HG03196 (cell line): ENCODE results near the gene CERS4.
"Not testable (repeated sequence)": the region's sequence is repeated elsewhere in the genome, so short reads cannot be mapped to it uniquely, and the experiment has no call there.

Experiments used
- ATAC-seq: cut with Tn5 transposase; IDR thresholded peaks from one replicate; pipeline ENCODE4 v1.9.1; 2021; ENCODE audit not compliant: unreplicated experiment

The CERS4 gene

DNA sequence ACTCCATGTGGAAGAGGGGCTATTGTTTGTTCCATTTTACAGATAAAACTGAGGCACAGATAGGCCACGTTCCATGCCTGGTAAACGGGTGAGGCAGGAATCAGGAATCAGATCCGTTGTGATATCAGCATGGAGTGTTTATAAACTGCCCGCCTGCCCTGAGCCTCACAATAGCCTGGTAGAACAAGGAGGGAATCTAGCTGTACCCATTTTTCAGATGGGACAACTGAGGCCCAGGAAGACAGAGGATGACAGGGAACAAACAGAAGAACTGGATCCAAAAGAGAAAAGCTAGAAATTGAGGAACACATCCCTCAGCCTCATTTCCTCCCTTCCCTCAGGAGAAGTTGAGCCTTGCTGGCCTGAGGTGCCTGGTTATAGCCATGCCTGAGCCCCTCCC, 32.5 kb downstream of the CERS4 start:
- ATAC-seq = no peak

DNA sequence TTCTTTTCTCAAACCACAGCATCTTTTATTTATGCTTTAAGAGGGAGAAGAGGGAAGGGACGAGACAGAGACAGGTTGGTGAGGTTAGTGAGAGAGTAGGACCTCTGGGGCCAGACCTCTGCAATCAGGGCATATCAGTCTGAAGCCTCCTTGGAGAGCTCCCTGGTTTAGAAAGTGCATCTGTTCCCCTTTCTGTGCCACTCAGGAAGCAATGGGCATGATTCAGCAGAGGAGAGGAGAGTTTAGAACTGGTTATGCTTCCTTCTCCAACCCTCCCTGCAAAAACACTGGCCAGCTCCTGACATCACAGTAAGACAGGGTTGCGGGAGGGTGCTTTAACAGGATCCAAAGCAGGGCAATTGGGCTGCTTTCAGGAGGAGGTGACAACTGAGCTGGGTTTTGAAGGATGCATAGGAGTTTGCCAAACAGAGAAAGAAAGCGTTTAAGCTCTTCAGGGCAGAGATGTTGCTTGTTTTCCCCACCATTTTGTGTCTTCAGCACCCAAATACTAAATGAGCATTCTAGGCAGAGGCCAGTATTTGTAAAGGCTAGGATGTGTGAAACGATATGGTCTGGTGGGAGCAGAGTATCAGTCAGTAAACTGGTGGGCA, 33.1 kb downstream of the CERS4 start:
- ATAC-seq = no peak

DNA sequence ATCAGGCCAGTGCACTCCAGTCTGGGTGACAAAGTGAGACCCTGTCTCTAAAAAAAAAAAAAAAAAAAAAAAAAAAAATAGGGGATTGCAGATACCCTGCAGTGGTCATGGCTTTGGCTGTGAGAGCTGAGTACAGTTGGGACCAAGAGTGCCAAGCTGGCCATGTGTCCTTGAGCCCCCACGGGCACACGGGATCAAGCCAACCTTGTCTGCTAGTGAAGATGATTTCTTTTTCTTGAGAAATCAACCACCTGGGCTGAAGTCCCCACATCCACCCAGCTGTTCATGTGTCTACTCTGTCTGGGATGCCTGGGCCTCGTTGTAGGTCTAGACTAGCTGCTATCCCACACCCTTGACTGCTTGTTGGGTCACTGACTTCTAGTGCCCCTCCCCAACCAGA, 34.0 kb downstream of the CERS4 start:
- ATAC-seq = no peak

DNA sequence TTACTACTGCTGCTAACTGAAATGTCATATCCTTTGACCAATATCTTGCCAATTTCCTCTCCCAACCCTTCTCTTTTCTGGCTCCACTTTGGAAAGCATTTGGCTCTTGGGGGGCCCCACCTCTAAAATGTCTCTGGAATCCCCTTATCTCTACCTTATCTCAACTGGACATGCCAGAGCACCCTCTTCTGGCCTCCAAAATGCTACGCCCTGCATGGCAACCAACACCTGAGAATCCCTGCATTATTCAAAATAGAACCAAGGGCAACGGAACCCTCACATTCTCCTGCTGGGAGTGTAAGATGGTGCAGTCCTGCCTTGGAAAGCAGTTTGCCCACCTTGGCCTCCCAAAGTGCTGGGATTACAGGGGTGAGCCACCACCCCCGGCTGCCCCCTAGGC, 35.3 kb downstream of the CERS4 start:
- ATAC-seq = no peak

DNA sequence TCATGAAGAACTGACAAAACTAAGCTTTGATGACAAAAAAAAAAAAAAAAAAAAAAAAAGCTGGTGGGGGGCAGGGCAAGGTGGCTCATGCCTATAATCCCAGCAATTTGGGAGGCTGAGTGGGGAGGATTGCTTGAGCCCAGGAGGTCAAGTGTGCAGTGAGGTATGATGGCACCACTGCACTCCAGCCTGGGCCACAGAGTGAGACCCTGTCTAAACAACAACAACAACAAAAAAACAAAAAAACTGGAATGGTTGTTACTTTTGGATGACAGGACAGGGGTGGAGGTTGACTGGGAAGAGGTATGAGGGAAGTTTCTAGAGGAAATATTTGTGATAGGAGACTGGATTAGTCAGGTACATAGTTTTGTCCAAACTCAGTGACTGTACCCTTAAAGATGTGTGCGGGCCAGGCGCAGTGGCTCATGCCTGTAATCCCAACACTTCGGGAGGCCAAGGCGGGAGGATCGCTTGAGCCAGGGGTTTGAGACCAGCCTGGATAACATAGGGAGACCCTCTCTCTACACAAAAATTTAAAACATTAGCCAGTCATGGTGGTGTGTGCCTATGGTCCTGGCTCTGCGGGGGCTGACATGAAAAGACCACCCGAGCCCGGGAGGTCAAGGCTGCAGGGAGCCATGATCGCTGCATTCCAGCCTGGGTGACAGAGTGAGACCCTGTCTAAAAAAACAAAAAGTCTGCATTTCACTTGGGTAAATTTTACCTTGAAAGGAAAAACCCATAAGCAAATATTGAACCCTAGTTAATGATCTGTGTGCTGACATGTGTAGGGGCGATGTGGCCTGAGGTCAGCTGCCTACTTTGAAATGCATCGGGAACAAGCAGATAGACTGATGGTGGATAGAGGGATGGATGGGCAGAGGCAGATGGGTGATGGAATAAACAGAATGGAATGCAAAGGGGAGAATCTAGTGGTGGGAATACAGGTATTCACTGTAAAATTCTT, 37.0 kb downstream of the CERS4 start:
- ATAC-seq = no peak

DNA sequence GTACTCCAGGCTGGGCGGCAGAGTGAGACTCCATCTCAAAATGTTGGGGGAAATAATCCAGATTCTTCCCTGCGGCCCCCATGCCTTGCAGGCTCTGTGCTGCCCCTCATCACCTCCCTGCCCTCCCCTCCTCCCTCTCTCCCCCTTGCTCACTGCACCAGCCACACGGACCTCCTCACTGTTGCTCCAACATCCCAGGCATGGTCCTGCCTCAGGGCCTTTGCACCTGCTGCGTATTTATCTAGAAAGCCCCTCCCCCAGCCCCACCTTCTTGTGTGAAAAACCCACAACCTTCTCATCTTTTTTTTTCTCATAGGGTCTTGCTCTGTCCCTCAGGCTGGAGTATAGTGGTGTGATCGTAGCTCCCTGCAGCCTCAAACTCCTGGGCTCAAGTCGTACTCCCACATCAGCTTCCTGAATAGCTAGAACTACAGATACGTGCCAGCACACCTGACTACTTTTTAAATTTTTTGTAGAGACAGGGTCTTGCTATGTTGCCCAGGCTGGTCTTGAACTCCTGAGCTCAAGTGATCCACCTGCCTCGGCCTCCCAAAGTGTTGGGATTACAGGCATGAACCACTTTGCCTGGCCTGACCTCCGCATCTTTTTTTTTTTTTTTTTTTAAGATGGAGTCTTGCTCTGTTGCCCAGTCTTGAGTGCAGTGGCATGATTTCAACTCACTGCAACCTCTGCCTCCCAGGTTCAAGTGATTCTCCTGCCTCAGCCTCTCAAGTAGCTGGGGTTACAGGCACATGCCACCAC, 38.1 kb downstream of the CERS4 start:
- not testable (repeated sequence) for ATAC-seq

DNA sequence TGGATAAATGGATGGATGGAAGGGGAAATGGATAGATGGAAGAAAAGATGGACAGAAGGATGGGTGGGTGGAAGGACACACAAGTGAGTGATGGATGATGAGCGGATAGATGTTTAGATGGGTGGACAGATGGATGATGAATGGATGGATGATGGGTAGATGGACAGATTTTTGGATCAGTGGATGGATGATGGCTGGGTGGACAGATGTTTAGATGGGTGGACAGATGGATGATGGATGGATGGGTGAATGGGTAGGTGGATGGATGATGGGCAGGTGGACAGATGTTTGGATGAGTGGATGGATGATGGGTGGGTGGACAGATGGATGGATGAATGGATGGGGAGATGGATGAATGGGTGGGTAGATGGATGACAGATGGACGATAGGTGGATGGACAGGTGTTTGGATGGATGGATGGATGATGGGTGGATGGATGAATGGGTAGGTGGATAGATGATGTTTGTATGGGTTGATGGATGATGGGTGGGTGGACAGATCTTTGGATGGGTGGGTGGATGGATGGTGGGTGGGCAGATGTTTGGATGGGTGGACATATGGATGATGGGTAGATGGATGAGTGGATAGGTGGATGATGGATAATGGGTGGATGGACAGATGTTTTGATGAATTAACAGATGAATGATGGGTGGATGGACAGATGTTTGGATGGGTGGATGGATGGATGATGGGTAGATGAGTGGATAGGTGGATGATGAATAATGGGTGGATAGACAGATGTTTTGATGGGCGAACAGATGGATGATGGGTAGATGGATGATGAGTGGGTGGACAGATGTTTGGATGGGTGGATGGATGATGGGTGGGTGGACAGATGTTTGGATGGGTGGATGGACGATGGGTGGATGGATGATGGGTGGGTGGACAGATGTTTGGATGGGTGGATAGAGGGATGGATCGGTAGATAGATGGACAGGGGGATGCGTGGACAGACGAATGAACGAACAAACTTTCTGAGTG, 39.5 kb downstream of the CERS4 start:
- no peak for ATAC-seq

DNA sequence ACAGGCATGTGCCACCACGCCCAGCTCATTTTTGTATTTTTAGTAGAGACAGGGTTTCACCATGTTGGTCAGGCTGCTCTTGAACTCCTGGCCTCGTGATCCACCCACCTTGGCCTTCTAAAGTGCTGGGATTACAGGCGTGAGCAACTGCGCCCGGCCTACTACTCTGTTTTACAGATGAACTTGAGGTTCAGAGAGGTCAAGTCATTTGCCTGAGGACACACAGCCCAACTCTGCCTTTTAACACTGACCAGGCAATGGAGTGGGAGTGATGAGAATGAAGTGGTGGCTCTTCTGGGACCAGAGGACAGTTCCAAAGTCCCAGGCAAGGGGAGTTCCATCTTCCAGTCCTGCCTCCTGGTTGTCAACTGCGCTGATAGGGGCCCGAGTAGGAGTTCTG, 41.4 kb downstream of the CERS4 start:
- no peak for ATAC-seq

DNA sequence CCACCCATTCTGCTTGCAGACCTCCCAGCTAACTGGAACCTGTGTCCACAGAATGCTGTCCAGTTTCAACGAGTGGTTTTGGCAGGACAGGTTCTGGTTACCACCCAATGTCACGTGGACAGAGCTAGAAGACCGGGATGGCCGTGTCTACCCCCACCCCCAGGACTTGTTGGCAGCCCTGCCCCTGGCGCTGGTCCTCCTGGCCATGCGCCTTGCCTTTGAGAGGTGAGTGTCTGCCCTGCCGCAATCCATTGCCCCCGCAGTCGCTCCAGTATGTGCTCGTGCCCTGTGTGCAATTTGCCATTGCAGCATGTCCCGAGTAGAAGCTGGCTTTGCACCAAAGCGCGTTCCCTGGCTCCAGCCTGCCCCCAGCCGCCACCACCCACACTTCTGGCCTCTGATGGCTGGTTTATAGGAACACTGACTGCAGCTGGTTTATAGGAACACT, 41.9 kb downstream of the CERS4 start:
- no peak for ATAC-seq

DNA sequence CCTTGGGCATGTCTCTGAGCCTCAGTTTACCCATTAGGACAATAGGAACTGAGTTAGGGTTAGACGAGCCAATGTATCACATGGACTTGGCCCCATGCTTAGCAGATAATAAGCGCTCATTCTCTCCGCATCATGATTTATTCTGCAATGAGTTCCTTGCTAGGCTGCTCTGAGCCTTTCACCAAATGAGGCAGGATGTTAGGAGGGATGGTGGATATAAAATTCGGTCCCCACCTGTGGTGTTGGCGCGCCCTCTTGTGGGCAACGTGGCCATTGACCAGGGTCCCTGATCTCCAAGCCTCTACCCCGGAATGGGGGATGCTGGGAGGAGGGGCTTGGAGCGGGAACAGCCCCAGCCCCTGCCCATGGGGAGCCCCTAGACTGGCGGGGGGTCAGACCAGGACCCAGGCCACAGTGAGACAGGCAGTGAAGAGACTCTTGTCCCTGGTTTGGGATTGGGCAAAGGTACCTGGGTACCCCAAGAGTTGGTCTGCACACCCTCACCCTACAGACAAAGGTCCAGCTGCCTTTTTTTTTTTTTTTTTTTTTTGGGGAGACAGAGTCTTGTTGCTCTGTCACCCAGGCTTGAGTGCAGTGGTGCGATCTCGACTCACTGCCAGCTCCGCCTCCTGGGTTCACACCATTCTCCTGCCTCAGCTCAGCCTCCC, 43.9 kb downstream of the CERS4 start:
- ATAC-seq = no peak

DNA sequence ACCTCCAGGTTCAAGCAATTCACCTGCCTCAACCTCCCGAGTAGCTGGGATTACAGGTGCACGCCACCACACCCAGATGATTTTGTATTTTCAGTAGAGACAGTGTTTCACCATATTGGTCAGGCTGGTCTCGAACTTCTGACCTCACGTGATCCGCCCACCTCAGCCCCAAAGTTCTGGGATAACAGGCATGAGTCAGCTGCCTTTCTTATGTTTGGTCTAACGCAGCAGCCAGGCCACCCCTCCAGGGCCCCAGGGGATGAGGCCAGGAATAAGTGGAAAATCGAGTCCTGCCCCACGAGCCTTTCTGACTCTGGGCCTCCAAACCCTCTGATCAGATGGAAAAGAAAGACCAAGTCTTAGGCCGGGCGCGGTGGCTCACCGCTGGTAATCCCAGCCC, 44.5 kb downstream of the CERS4 start:
- ATAC-seq = no peak

DNA sequence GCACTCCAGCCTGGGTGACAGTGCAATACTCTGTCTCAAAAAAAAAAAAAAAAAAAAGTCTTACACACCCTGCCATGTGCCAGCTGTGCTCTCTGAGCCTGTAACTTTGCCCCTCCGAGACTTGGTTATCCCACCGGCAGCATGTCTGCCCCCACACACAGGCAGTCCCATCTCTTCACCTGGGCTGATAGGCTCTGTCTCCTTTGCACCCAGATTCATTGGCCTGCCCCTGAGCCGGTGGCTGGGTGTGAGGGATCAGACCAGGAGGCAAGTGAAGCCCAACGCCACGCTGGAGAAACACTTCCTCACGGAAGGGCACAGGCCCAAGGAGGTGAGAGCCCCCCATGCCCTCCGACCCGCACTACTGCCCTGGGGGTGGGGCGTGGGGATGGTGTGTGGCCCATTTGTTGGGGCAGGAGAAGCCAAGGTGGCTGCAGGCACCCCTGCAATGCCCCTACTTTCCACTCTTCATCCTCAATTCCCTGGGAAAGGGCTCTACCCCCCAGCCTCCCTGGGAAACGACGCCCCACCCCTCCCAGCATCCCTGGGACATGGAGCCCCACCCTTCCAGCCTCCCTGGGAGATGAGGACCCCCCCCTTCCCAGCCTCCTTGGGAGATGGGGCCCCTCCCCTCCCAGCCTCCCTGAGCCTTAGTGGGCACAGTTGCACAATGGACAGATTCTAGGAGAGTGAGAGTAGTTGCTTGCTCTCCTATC, 45.3 kb downstream of the CERS4 start:
- ATAC-seq = no peak

DNA sequence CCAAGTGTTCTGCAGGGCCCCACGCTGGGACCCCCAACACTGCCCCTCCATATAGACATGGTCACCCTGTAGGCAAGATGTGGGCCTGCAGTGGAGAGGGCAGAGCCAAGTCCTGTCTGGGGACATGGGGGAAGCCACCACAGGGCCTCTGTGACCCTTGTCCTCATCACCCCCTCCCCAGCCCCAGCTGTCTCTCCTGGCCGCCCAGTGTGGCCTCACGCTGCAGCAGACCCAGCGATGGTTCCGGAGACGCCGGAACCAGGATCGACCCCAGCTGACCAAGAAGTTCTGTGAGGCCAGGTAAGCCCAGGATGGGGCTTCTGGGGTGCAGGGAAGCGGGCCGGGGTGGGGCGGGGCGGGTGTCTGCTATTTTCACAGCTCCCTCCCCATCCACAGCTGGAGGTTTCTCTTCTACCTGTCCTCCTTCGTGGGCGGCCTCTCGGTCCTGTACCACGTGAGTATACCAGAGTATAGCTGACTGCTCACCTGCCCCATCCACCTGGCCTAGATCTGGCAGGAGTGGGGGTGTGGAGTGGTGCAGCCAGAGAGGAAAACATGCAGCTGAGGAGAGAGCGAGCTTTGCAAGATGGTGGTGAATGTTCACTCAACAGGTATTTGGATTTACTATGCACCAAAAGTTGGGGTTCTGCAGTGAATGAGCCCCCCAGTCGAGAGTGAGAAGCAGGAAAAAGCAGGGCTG, 46.4 kb downstream of the CERS4 start:
- ATAC-seq = no peak

DNA sequence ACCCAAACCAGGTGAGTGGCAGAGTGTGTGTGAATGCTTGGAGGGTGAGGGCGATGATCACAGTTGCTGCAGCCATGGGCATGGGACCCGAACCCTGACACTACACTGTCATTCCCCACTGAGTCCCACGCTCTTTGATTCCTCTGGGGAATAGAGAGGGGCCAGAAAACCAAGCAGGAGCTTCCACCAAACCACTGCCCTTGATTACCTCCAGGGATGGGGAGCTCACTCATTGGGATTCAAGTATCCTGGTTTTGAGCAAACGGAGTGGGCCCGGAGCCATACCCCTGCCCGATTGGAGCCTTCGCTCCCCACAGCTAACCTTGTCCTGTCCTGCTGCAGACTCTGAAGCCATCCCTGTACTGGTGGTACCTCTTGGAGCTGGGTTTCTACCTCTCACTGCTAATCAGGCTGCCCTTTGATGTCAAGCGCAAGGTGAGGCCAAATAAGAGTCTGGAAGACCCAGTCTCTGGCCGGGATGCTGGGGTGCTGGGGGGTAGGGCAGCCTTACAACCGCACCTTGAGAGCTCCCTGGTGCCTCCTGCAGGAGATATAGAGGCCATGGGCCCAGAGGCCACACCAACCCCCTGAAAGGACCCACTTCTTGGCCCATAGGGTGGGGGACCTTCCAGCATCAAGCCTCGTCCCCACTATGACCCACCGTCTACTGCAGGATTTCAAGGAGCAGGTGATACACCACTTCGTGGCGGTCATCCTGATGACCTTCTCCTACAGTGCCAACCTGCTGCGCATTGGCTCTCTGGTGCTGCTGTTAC, 47.3 kb downstream of the CERS4 start:
- no peak for ATAC-seq

DNA sequence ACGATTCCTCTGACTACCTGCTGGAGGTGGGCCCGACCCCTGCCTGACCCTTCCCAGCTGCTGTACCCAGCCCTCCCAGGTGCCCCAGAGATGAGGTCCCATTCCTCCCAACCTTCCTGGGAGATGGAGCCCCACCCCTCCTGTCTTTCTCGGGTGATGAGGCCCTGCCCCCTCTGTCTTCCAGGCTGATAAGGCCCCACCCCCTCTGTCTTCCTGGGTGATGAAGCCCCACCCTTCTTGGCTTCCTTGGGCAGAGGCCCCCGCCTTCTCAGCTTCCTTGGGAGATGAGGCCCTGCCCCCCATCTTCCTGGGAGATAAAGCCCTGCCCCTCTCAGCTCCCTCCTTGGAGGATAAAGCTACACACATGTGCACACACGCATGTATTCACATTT, 47.9 kb downstream of the CERS4 start:
- no peak for ATAC-seq

DNA sequence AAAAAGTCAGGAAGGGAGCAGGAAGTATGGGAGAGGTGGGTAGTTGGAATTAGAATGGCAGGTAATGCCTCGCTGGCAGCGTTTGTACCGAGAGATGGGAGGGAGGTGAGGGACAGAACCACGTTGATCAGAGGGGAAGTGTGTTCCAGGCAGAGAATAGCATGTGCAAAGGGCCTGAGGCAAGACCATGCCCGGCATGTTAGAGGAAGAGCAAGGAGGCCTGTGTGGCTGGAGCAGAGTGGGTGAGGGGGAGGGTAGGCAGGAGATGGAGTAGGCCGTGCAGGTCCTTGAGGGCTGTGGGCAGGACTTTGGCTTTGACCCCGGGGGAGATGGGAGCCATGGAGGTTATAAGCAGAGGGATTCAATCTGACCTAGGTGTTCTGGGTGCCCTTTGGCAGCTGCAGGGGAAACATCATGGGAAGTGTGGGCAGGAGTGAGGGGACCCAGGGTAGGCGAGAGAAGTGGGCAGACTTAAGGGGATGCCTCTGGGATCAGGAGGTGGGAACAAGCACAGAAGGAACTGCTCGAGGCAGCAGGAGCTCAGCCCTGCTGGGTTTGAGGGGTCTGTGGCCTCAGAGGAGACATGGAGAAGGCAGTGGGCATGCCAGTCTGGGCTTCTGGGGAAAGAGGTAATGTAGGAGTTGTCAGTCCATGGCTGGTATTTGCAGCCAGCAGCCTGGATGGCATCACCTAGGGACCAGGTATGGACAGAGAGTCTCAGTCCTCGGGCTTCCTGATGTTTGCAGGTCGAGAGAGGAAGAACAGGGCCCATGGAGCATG, 50.2 kb downstream of the CERS4 start:
- no peak for ATAC-seq

DNA sequence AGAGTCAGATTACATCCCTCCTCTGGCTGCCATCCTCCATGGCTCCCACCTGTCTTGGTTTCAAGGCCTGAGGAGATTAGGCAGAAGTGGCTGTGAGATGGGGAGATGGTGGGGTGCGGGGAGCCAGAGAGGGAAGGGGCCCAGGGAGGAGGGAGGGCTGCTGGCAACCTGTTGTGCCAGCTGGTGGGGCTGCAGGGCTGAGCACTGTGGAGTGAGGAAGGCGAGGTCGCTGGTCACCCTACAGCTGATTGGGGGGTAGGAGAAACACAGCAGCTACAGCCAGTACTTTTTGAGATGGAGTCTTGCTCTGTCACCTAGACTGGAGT, 50.7 kb downstream of the CERS4 start:
- ATAC-seq = no peak
